Peyer's patch (tissue), 4 donors: Measurements from ENCODE around the gene SEMA3A. TPM values are rescaled to one million over a fixed set of nuclear protein-coding genes. Genes with fewer than 3 reads are reported as not detected.

Source experiments
- DNase-seq, 3 donors: peaks; one replicate each; pipeline ENCODE4 v3.0.0-alpha.2; 2017 to 2019
- H3K27ac ChIP-seq, 4 donors: fragments of 200-600 bp; sonication (generic); one replicate each; pipeline ENCODE4 v1.5.1; 2016 to 2019
- H3K27me3 ChIP-seq, 2 donors: fragments of 200-600 bp; sonication (generic); one replicate each; pipeline ENCODE4 v1.5.1; 2019
- H3K36me3 ChIP-seq, 3 donors: fragments of 200-600 bp; sonication (generic); one replicate each; pipeline ENCODE4 v1.5.1; 2016 to 2019
- H3K4me1 ChIP-seq, 4 donors: fragments of 200-600 bp; sonication (generic); one replicate each; pipeline ENCODE4 v1.5.1; 2016 to 2019
- H3K4me3 ChIP-seq, 4 donors: fragments of 200-600 bp; sonication (generic); 1 replicate in 3 of 4; 2 replicates in 1 of 4; pipeline ENCODE4 v1.5.1; 2016 to 2019; ENCODE audit warnings: mild to moderate bottlenecking in 1 of 4
- H3K9me3 ChIP-seq, 4 donors: fragments of 200-600 bp; sonication (generic); one replicate each; pipeline ENCODE4 v1.5.1; 2016 to 2019; ENCODE audit warnings: mild to moderate bottlenecking in 1 of 4
- CTCF ChIP-seq, 6 experiments: fragments of 450-650 bp in 4 of 6; fragments of 200-600 bp in 2 of 6; sonication (generic) in 1 of 6; IDR thresholded peaks; one replicate each; pipeline ENCODE4 v1.5.1; 2017 to 2019; ENCODE audit warnings: antibody characterized with exemption in 6 of 6, mild to moderate bottlenecking in 3 of 6, moderate library complexity in 1 of 6
- POLR2A ChIP-seq, 2 donors: fragments of 450-650 bp; IDR thresholded peaks; one replicate each; pipeline ENCODE4 v1.5.1; 2017; ENCODE audit warnings: antibody characterized with exemption in 2 of 2, mild to moderate bottlenecking in 2 of 2, moderate library complexity in 2 of 2
- total RNA-seq, 4 donors: library from RNA; depleted of rRNA; stranded (reverse); fragments of >200 nt; gene quantifications; one replicate each; pipeline ENCODE4 v1.1.0, GENCODE V29; 2016

SEMA3A gene
- total RNA-seq, 4 donors from 2014 or later: 1.3 to 12.4 (median 3.8) TPM

DNA sequence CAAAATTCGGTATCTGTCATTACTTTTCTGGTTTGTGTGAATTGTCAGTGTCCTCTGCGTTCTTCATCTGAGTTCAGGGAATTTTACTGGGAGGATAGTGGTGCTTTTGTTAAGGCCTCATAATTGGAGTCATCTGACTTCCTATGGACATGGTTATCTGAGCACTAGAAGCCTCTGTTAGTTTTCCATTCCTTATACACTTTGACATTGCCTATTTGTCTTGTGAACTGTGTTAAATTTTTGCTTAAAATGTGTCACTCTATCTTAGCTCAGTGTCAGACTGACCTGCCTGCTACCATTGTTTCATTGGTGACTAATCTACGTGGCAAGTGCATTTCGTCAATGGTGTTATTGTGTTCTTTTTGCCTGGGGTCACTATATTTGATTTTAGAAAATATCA, 253.3 kb downstream of the SEMA3A start:
- Histone ChIP-seq H3K36me3 (no peaks in the 10 kb centered on the region), H3K4me1 (no peaks in the 10 kb centered on the region), H3K4me3 (no peak overlapping the region), H3K27ac (no peak overlapping the region), H3K9me3 (no peaks in the 10 kb centered on the region), H3K27me3 (no peaks in the 10 kb centered on the region)
- no peak for DNase-seq
- TF ChIP-seq POLR2A (IDR thresholded peaks at IDR 0.05) (no peak), CTCF (IDR thresholded peaks at IDR 0.05) (no peak)

DNA sequence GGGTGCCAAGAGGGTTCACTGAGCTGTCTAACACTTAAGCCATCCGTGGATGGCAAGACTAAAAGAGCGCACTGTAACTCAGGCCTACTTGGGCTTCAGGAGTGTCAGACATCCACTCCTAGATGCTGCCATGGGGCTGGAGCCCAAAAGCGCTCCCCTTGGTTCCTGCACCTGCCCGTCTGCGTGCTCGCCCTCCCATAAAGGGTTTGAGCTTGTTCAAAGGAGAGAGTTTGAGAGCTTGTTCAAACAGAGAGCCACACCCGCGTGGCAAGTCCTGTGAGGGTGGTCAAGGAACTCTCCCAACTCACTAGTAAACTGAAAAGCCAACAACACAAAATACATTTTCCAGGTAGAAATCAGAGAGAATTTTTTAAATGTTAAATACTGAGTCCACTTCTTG, 256.7 kb downstream of the SEMA3A start:
- no peaks in the 10 kb centered on the region for H3K9me3 ChIP-seq
- H3K4me1 ChIP-seq: no peaks in the 10 kb centered on the region
- H3K27ac ChIP-seq: no peak overlapping the region
- H3K4me3 ChIP-seq: no peak overlapping the region
- TF ChIP-seq POLR2A (IDR thresholded peaks at IDR 0.05) (no peak), CTCF (IDR thresholded peaks at IDR 0.05) (no peak)
- no peaks in the 10 kb centered on the region for H3K27me3 ChIP-seq
- no peaks in the 10 kb centered on the region for H3K36me3 ChIP-seq
- DNase-seq: no peak

GRCh38 chr7:83936056-83936708, 258.4 kb downstream of the SEMA3A start:
- Histone ChIP-seq H3K9me3 (no peaks in the 10 kb centered on the region), H3K4me1 (no peaks in the 10 kb centered on the region), H3K27ac (no peak overlapping the region), H3K4me3 (no peak overlapping the region), H3K36me3 (no peaks in the 10 kb centered on the region), H3K27me3 (no peaks in the 10 kb centered on the region)
- TF ChIP-seq CTCF (IDR thresholded peaks at IDR 0.05): peak in 5 of 6 experiments; percentile 35 to 68 (median 63)
- TF ChIP-seq POLR2A (IDR thresholded peaks at IDR 0.05): no peak
- DNase-seq: peak in 2 of 3 donors; percentile 34 to 74

DNA sequence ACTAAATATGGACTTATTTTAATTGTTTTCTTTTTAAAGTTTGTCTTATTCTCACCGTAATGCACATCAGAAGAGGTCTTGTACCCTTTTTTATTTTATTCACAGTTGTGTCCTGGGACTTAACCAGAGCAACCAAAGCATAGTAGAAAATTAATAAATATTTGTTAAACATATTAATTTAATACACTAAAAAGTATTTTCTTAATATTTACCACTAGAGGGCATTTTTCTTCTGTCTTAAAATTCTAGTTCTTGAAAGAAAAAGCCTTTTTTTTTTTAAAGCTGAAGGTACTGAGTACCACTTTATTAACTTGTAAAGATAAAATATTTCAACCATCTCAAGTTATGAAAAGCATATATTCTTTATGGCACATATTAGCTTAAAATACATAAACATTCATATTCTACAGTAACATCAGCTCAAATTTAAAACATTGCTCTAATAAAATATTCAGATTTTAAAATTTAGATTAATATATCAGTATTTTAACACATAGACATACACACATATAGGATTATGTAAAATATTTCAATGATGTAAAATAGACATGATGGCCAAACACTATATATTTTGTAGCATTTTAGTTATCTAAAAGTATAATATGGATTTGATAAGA, 260.4 kb downstream of the SEMA3A start:
- no peaks in the 10 kb centered on the region for H3K4me1 ChIP-seq
- no peak overlapping the region for H3K27ac ChIP-seq
- no peak for DNase-seq
- H3K4me3 ChIP-seq: no peak overlapping the region
- H3K9me3 ChIP-seq: no peaks in the 10 kb centered on the region
- no peaks in the 10 kb centered on the region for H3K36me3 ChIP-seq
- H3K27me3 ChIP-seq: no peaks in the 10 kb centered on the region
- TF ChIP-seq CTCF (IDR thresholded peaks at IDR 0.05): no peak
- no peak for TF ChIP-seq POLR2A (IDR thresholded peaks at IDR 0.05)

GRCh38 chr7:83931968-83932367, 262.6 kb downstream of the SEMA3A start:
- Histone ChIP-seq H3K4me1 (no peaks in the 10 kb centered on the region), H3K27ac (no peak overlapping the region), H3K9me3 (no peaks in the 10 kb centered on the region), H3K36me3 (no peaks in the 10 kb centered on the region), H3K4me3 (no peak overlapping the region), H3K27me3 (no peaks in the 10 kb centered on the region)
- no peak for DNase-seq
- TF ChIP-seq POLR2A (IDR thresholded peaks at IDR 0.05) (no peak), CTCF (IDR thresholded peaks at IDR 0.05) (no peak)
